Colon (tissue), 2 donors: ENCODE results near the gene SLC25A48.
"Not testable (repeated sequence)": the region's sequence is repeated elsewhere in the genome, so short reads cannot be mapped to it uniquely, and the experiment has no call there.

Experiments
- FAIRE-seq: peaks from 2 replicates; lab custom pipeline; 2012; peaks lifted over from hg19 to GRCh38; lab: Jason Lieb, UNC
- donor health status: control.
- donor health status: control.

Gene SLC25A48

GRCh38 chr5:135830384-135830700, 4.1 kb upstream of the SLC25A48 start:
- no peak for FAIRE-seq

GRCh38 chr5:135830876-135831275, 3.6 kb upstream of the SLC25A48 start:
- no peak for FAIRE-seq

GRCh38 chr5:135831439-135831838, 3.0 kb upstream of the SLC25A48 start:
- FAIRE-seq = no peak

GRCh38 chr5:135831851-135832555, 2.5 kb upstream of the SLC25A48 start:
- no peak for FAIRE-seq

GRCh38 chr5:135832941-135833920, 1.2 kb upstream of the SLC25A48 start:
- FAIRE-seq = no peak

- FAIRE-seq = no peak
Observed at GRCh38 chr5:135833961-135834638, 363 bp upstream of the SLC25A48 start.

- no peak for FAIRE-seq
Observed at GRCh38 chr5:135835766-135836165, 1.3 kb downstream of the SLC25A48 start.

GRCh38 chr5:135838395-135838794, 3.9 kb downstream of the SLC25A48 start:
- FAIRE-seq = not testable (repeated sequence)

- FAIRE-seq = no peak
Observed at GRCh38 chr5:135839566-135839965, 5.1 kb downstream of the SLC25A48 start.

GRCh38 chr5:135840959-135841358, 6.5 kb downstream of the SLC25A48 start:
- FAIRE-seq = no peak

- FAIRE-seq = no peak
Observed at GRCh38 chr5:135842737-135843136, 8.3 kb downstream of the SLC25A48 start.

GRCh38 chr5:135843571-135844337, 9.3 kb downstream of the SLC25A48 start:
- no peak for FAIRE-seq

- FAIRE-seq = no peak
Observed at GRCh38 chr5:135846311-135846710, 11.8 kb downstream of the SLC25A48 start.

GRCh38 chr5:135847976-135848375, 13.5 kb downstream of the SLC25A48 start:
- FAIRE-seq = no peak

GRCh38 chr5:135850231-135850630, 15.8 kb downstream of the SLC25A48 start:
- no peak for FAIRE-seq

- no peak for FAIRE-seq
Observed at GRCh38 chr5:135850671-135851070, 16.2 kb downstream of the SLC25A48 start.

GRCh38 chr5:135851186-135851914, 16.9 kb downstream of the SLC25A48 start:
- no peak for FAIRE-seq

- no peak for FAIRE-seq
Observed at GRCh38 chr5:135851915-135852845, 17.7 kb downstream of the SLC25A48 start.

- no peak for FAIRE-seq
Observed at GRCh38 chr5:135857630-135858311, 23.3 kb downstream of the SLC25A48 start.

GRCh38 chr5:135859186-135859585, 24.7 kb downstream of the SLC25A48 start:
- not testable (repeated sequence) for FAIRE-seq
